Measurements from ENCODE around the gene EPB41. TPM values are rescaled to one million over a fixed set of nuclear protein-coding genes. Genes with fewer than 3 reads are reported as not detected.

Gene EPB41
- total RNA-seq, 2 donors from 2014 or later = 65.4 to 74.0 TPM

DNA sequence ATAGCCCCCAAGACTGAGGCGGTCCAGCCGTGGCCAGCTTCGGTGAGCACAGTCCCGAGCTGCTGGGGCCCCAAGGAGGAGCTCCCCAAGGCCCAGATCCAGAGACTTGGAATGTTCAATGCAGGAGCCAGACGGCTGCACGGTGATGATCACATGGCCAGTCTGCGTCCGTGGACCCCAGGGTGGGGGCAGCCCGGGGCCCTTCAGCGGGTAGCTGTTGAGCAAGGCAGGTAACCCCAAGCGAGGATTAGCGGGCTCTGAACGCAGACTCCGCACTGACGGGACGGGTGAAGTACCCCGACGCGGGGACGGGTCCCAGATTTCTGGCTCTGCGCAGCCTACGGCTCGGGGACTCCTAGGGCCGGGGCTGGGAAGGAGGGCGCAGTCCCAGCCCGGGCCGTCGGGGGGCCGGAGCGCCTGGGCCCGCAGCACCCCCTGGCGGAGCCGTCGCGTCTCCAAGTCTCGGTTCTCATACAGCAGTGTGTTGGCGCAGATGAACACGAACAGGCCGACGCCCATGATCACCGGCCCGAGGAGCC, 206.6 kb downstream of the EPB41 start:
- Histone ChIP-seq H3K27me3 (peaks cover 45% of the 10 kb centered on the region), H3K9me3 (no peaks in the 10 kb centered on the region), H3K4me3 (peak overlapping the region; percentile 51), H3K36me3 (no peaks in the 10 kb centered on the region), H3K27ac (no peak overlapping the region), H3K9ac (ENCODE audit: low read depth in 2 of 2, low read length in 2 of 2) (no peak overlapping the region), H3K4me1 (peaks cover 11% of the 10 kb centered on the region)
- TF ChIP-seq, protein P1, sequence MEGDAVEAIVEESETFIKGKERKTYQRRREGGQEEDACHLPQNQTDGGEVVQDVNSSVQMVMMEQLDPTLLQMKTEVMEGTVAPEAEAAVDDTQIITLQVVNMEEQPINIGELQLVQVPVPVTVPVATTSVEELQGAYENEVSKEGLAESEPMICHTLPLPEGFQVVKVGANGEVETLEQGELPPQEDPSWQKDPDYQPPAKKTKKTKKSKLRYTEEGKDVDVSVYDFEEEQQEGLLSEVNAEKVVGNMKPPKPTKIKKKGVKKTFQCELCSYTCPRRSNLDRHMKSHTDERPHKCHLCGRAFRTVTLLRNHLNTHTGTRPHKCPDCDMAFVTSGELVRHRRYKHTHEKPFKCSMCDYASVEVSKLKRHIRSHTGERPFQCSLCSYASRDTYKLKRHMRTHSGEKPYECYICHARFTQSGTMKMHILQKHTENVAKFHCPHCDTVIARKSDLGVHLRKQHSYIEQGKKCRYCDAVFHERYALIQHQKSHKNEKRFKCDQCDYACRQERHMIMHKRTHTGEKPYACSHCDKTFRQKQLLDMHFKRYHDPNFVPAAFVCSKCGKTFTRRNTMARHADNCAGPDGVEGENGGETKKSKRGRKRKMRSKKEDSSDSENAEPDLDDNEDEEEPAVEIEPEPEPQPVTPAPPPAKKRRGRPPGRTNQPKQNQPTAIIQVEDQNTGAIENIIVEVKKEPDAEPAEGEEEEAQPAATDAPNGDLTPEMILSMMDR (IDR thresholded peaks at IDR 0.05) = peak; percentile 54
- intact Hi-C loops (cut with DNase I) = loop anchor here (5.0 to 10.0 kb wide), 2 partner anchors 54 to 81 kb away; no protein-coding TSS in a partner anchor
- DNase-seq = peak; percentile 56

DNA sequence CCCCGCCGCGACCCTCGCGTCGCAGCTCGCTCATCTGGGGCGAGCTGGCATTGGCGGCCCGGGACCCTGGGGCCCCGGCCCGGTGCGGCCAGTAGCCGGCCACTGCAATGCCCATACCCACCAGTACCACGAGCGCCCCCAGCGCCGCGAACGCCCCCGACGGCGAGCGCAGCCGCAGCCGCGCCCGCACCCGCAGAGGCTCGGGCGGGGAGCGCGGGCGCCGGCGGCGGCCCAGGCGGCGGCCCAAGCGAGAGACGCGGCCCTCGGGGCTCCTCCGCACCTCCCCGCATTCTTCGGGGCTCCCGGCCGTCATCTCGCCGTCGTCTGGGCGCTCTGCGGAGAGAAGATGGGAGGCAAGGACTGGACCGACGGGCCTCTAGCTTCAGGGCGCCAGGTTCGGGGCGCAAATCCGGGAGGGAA, 207.2 kb downstream of the EPB41 start:
- H3K36me3 ChIP-seq = no peaks in the 10 kb centered on the region
- TF ChIP-seq, protein P1 (IDR thresholded peaks at IDR 0.05) = no peak
- H3K4me3 ChIP-seq = peak overlapping the region; percentile 51
- H3K27ac ChIP-seq = no peak overlapping the region
- no peak for DNase-seq
- peaks cover 11% of the 10 kb centered on the region for H3K4me1 ChIP-seq
- peaks cover 45% of the 10 kb centered on the region for H3K27me3 ChIP-seq
- H3K9ac ChIP-seq (ENCODE audit: low read depth in 2 of 2, low read length in 2 of 2) = no peak overlapping the region
- H3K9me3 ChIP-seq = no peaks in the 10 kb centered on the region
- intact Hi-C loops (cut with DNase I) = loop anchor here (5.0 to 10.0 kb wide), 2 partner anchors 53 to 81 kb away; no protein-coding TSS in a partner anchor

DNA sequence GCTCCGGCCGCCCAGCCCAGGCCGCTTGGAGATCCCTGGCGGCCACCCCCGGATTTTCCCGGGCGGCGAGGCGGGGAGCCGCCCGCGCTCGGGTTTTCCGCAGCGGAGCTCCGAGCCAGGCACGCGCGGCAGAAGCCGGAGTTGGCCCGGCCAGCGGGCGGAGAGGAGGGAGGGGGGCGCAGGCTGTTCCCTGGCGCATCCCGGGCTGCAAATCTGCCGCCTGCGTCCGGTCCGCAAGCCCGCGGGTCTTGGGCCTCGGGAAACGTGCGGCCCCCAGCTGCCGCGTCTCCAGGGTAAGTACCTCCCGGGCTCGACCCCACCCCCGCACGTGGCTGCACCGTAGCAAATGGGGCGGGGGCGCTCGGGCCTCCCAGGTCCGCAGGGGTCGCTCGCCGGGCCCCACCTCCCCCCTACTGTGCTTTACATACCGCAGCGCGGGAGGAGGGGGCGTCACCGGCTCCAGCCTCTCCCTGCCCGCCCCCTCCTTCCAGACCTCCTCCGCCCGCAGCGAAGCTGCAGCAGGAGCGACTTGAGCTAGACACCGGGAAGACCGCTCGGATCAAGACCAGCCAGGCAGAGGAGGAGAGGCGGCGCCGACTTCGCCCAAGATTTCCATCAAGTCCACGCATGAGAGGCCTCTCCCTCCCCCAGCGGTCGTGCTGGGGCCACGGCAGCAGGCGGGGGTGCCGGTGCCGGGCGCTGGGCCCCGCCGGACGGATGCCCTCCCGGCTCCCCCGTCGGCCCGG, 207.7 kb downstream of the EPB41 start:
- peak overlapping the region; percentile 80 for H3K27ac ChIP-seq
- no peaks in the 10 kb centered on the region for H3K9me3 ChIP-seq
- DNase-seq = no peak
- TF ChIP-seq, protein P1 (IDR thresholded peaks at IDR 0.05) = no peak
- peaks cover 45% of the 10 kb centered on the region for H3K27me3 ChIP-seq
- peak overlapping the region; percentile 51 for H3K4me3 ChIP-seq
- intact Hi-C loops (cut with DNase I) = loop anchor here (5.0 to 10.0 kb wide), 2 partner anchors 53 to 80 kb away; no protein-coding TSS in a partner anchor
- H3K9ac ChIP-seq (ENCODE audit: low read depth in 2 of 2, low read length in 2 of 2) = peak overlapping the region; percentile 55 to 64
- peaks cover 11% of the 10 kb centered on the region for H3K4me1 ChIP-seq
- H3K36me3 ChIP-seq = no peaks in the 10 kb centered on the region

DNA sequence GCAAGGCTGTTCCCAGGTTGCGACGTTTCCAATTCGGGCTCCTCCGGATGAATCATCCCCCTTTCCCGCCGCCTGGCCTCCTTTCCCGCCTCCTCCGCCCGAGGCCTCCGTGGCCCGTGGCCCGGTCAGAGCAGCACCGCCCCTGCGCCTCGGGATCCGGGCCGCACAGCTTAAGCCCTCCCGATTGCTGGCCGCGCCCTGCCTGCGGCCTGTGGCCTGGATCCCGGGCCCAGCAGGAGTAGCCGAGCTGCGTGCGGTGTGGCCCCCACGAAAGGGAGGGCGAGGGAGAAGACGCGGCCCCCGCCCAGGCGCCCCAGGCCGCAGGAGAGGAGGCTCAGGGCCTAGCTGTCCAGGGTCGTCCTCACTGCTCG, 208.3 kb downstream of the EPB41 start:
- TF ChIP-seq, protein P1 (IDR thresholded peaks at IDR 0.05) = no peak
- H3K27me3 ChIP-seq = peaks cover 45% of the 10 kb centered on the region
- H3K27ac ChIP-seq = peak overlapping the region; percentile 80
- peak overlapping the region; percentile 51 for H3K4me3 ChIP-seq
- DNase-seq = peak; percentile 40
- H3K4me1 ChIP-seq = peaks cover 11% of the 10 kb centered on the region
- intact Hi-C loops (cut with DNase I) = loop anchor here (5.0 to 10.0 kb wide), 2 partner anchors 52 to 80 kb away; no protein-coding TSS in a partner anchor
- no peaks in the 10 kb centered on the region for H3K36me3 ChIP-seq
- H3K9ac ChIP-seq (ENCODE audit: low read depth in 2 of 2, low read length in 2 of 2) = peak overlapping the region; percentile 58 to 64
- no peaks in the 10 kb centered on the region for H3K9me3 ChIP-seq

DNA sequence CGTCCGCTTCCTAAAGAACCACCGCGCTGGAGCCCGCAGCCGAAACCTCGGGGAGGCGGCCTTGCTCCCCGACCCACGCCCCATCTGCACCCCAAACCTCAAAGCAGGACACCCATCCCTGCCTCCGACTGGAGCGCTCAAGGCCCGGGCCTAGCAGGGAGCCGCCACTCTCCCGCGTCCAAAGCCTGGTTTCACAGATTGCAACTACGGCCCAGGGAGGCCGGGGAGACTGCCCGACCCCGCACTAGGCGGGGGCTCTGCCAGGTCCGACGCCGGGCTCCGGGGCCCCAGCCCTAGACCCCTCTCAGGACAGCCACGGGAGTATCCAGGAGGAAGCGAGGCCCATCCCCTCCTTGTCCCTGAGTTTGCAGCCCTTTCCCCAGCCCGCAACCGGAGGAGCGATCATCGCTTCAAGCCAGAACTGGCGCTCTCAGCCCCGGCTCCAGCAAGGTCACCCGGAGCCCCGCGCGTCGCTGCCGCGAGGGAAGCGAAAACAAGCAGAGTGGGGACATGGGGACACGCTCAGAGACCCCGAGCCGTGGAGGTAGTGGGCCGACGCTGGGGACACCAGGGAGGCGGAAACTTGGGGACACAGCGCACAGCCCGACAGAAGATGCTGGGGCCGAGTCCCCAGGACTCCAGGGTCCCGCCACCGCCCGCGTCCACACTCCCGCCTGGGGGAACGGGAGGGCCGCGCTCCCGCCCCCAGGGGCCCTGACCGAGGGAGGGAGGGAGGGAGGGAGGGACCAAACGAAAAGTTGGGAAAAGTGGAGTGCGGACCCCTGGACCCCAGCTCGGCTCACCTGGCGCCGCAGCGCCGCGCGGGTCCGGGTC, 208.9 kb downstream of the EPB41 start:
- Histone ChIP-seq H3K36me3 (no peaks in the 10 kb centered on the region), H3K9me3 (no peaks in the 10 kb centered on the region), H3K9ac (ENCODE audit: low read depth in 2 of 2, low read length in 2 of 2) (peak overlapping the region; percentile 58 to 64), H3K4me1 (peaks cover 11% of the 10 kb centered on the region), H3K27ac (peak overlapping the region; percentile 80), H3K4me3 (peak overlapping the region; percentile 51), H3K27me3 (peaks cover 45% of the 10 kb centered on the region)
- intact Hi-C loops (cut with DNase I) = loop anchor here (5.0 to 10.0 kb wide), 2 partner anchors 52 to 79 kb away; no protein-coding TSS in a partner anchor
- TF ChIP-seq, protein P1 (IDR thresholded peaks at IDR 0.05) = no peak
- DNase-seq = no peak

Measured in colonic mucosa (tissue), 4 donors.